HepG2 (cell line): ENCODE measurements around the gene HK3. TPM values are rescaled to one million over a fixed set of nuclear protein-coding genes. Genes with fewer than 3 reads are reported as not detected.

Experiments
- ATAC-seq: fragments of 200-7000 bp; cut with Tn5 transposase; 3 replicates; pipeline ENCODE4 v1.9.1; 2020; ENCODE audit warnings: mild to moderate bottlenecking, moderate library complexity
- BruUV-seq: library from RNA; stranded (reverse); fragments of 400-500 nt; replicated peaks from 2 replicates; lab custom pipeline; 2021; lab: Mats Ljungman, UMichigan
- CTCF ChIA-PET: fragments of 300-600 bp; formaldehyde crosslinking; extraction: SDS; loops from one replicate; lab custom pipeline; 2021; ENCODE audit warnings: low total read pairs, inconsistent platforms, low intra/inter-chr PET ratio; lab: Yijun Ruan, JAX
- POLR2A ChIA-PET: fragments of 350-600 bp; sonication (Branson Sonifier 250); formaldehyde crosslinking; loops from one replicate; lab custom pipeline; 2020; ENCODE audit warnings: antibody characterized with exemption, inconsistent platforms; lab: Yijun Ruan, JAX
- DNase-seq: peaks from one replicate; pipeline ENCODE4 v3.0.0-alpha.2; 2015; ENCODE audit warnings: low spot score
- FAIRE-seq: peaks from 3 replicates; lab custom pipeline; 2011; peaks lifted over from hg19 to GRCh38; lab: Jason Lieb, UNC
- H2AFZ ChIP-seq: one replicate; pipeline ENCODE4 v1.6.1; 2011; ENCODE audit warnings: low read length, inconsistent platforms
- H3K27ac ChIP-seq: fragments of 300-600 bp; 3 replicates; pipeline ENCODE4 v1.8.0; 2011; ENCODE audit warnings: mixed run types, mild to moderate bottlenecking, mixed read lengths, low read length, inconsistent platforms; ENCODE audit not compliant: insufficient read depth; ENCODE audit errors: extremely low read length
- H3K27me3 ChIP-seq, 2 experiments: fragments of 200-600 bp in 1 of 2; 2 replicates in 1 of 2; 3 replicates in 1 of 2; pipeline versions ENCODE4 v1.6.0 to v1.8.0; 2011; ENCODE audit warnings: low read length in 2 of 2, mild to moderate bottlenecking in 2 of 2, moderate library complexity in 2 of 2, inconsistent platforms in 1 of 2; ENCODE audit not compliant: insufficient read depth in 2 of 2, control insufficient read depth in 1 of 2
- H3K36me3 ChIP-seq, 2 experiments: fragments of 200-600 bp in 1 of 2; replicated peaks in 1 of 2; 2 replicates in 1 of 2; 3 replicates in 1 of 2; pipeline versions ENCODE4 v1.5.1 to v1.8.0; 2011; ENCODE audit warnings: low read length in 2 of 2, inconsistent platforms in 1 of 2; ENCODE audit not compliant: insufficient read depth in 2 of 2, control insufficient read depth in 1 of 2
- H3K4me1 ChIP-seq: 2 replicates; pipeline ENCODE4 v1.5.1; 2012; ENCODE audit warnings: low read length, inconsistent platforms; ENCODE audit not compliant: insufficient read depth
- H3K4me2 ChIP-seq: 2 replicates; pipeline ENCODE4 v1.6.0; 2011; ENCODE audit warnings: low read depth, low read length, inconsistent platforms
- H3K4me3 ChIP-seq, 3 experiments: fragments of 200-600 bp in 1 of 3; sonication (generic), shearing (Covaris generic) in 1 of 3; replicated peaks in 1 of 3; 2 replicates each; pipeline ENCODE4 v1.5.1; 2011 to 2016; ENCODE audit warnings: low read length in 3 of 3, inconsistent platforms in 2 of 3, low read depth in 2 of 3, mild to moderate bottlenecking in 2 of 3, control low read depth in 1 of 3, mixed read lengths in 1 of 3; ENCODE audit not compliant: insufficient read depth in 1 of 3
- H3K79me2 ChIP-seq: one replicate; pipeline ENCODE4 v1.6.1; 2011; ENCODE audit warnings: low read length, inconsistent platforms; ENCODE audit not compliant: insufficient read depth
- H3K9ac ChIP-seq: 2 replicates; pipeline ENCODE4 v1.6.0; 2011; ENCODE audit warnings: mild to moderate bottlenecking, low read depth, low read length, inconsistent platforms; ENCODE audit not compliant: insufficient read depth
- H3K9me3 ChIP-seq: 2 replicates; pipeline ENCODE4 v1.5.1; 2012; ENCODE audit warnings: mild to moderate bottlenecking, low read length
- H4K20me1 ChIP-seq: 2 replicates; pipeline ENCODE4 v1.6.0; 2011; ENCODE audit warnings: inconsistent platforms, mild to moderate bottlenecking, low read length, moderate library complexity; ENCODE audit not compliant: insufficient read depth
- ESRRA ChIP-seq: sonication (generic); formaldehyde crosslinking; IDR thresholded peaks from 2 replicates; pipeline ENCODE4 v1.5.1; 2020; ENCODE audit warnings: mild to moderate bottlenecking, low read depth, missing genetic modification reagents
- FOSL2 ChIP-seq: sonication (generic); formaldehyde crosslinking; IDR thresholded peaks from 2 replicates; pipeline ENCODE4 v1.4.0; 2020; ENCODE audit warnings: missing genetic modification reagents
- GATA4 ChIP-seq: sonication (generic); IDR thresholded peaks from 2 replicates; pipeline ENCODE4 v1.6.1; 2016; ENCODE audit warnings: antibody characterized with exemption, low read depth, borderline replicate concordance
- GLI4 ChIP-seq: sonication (generic); formaldehyde crosslinking; IDR thresholded peaks from 2 replicates; pipeline ENCODE4 v1.5.1; 2020; ENCODE audit warnings: missing genetic modification reagents, mild to moderate bottlenecking, moderate library complexity, borderline replicate concordance
- HNRNPK ChIP-seq: fragments of 200-400 bp; formaldehyde crosslinking; IDR thresholded peaks from 2 replicates; pipeline ENCODE4 v1.6.1; 2018; ENCODE audit warnings: low read length, low read depth, moderate library complexity, mild to moderate bottlenecking; ENCODE audit not compliant: poor library complexity, severe bottlenecking
- KDM5B ChIP-seq: sonication (generic); formaldehyde crosslinking; IDR thresholded peaks from 2 replicates; pipeline ENCODE4 v1.4.0; 2020; ENCODE audit warnings: missing genetic modification reagents, mild to moderate bottlenecking, borderline replicate concordance
- POLR2AphosphoS2 ChIP-seq: IDR thresholded peaks from 2 replicates; pipeline ENCODE4 v1.6.1; 2011; ENCODE audit warnings: low read depth, low read length, improper control_type of control experiment
- RFX3 ChIP-seq: IDR thresholded peaks from 2 replicates; pipeline ENCODE4 v1.6.1; 2016; ENCODE audit warnings: missing biosample characterization, missing genetic modification reagents
- SNAI1 ChIP-seq: sonication (generic); formaldehyde crosslinking; IDR thresholded peaks from 2 replicates; pipeline ENCODE4 v1.5.0; 2020; ENCODE audit warnings: mild to moderate bottlenecking, missing genetic modification reagents, borderline replicate concordance
- ZNF256 ChIP-seq: sonication (generic); formaldehyde crosslinking; conservative IDR thresholded peaks from 2 replicates; pipeline ENCODE4 v1.4.0; 2020; ENCODE audit warnings: missing genetic modification reagents
- ZNF430 ChIP-seq: sonication (generic); formaldehyde crosslinking; IDR thresholded peaks from 2 replicates; pipeline ENCODE4 v1.9.0; 2021; ENCODE audit warnings: mild to moderate bottlenecking, missing genetic modification reagents
- ZNF75D ChIP-seq: sonication (generic); formaldehyde crosslinking; IDR thresholded peaks from 2 replicates; pipeline ENCODE4 v1.8.1; 2023; ENCODE audit warnings: missing genetic modification reagents, mild to moderate bottlenecking, borderline replicate concordance
- WGBS: methylation state at CpG from one replicate; pipeline ENCODE4 v1.1.6; 2017; ENCODE audit warnings: low lambda C conversion rate; 5-methylcytosine and 5-hydroxymethylcytosine counted together
- in situ Hi-C: cut with HindIII; loops from 2 replicates; pipeline ENCODE4 v1.10.0; 2017; ENCODE audit warnings: low pct_unique_long_range_greater_than_20kb; ENCODE audit not compliant: extremely low pct_ligation_motif_present
- intact Hi-C: fragments of 100-400 bp; cut with micrococcal nuclease; formaldehyde crosslinking; loops from one replicate; pipeline ENCODE4 v1.10.0; 2022; ENCODE audit not compliant: unreplicated experiment
- polyA plus RNA-seq, 8 experiments: library from polyadenylated mRNA; depleted of rRNA in 3 of 8; stranded (reverse) in 7 of 8; unstranded in 1 of 8; fragments of >200 nt; fragmentation: Illumina TruSeq in 4 of 8; extraction: Trizol in 4 of 8; gene quantifications; 2 replicates each; pipeline versions ENCODE4 v1.2.1 to v1.2.3, GENCODE V29; 2011 to 2016; ENCODE audit warnings: low read depth in 4 of 8, missing spikeins in 1 of 8, mixed read lengths in 1 of 8; ENCODE audit not compliant: insufficient read depth in 1 of 8
- total RNA-seq, 5 experiments: library from RNA; depleted of rRNA; stranded (reverse); fragments of >200 nt; fragmentation: Illumina TruSeq; extraction: Trizol; gene quantifications; 2 replicates each; pipeline ENCODE4 v1.2.3, GENCODE V29; 2016; ENCODE audit warnings: low read depth in 1 of 5

Gene HK3
- total and polyA plus RNA-seq, 2 of the 13 experiments (the other 11 are each of a cell fraction or from before 2014, with no cell fraction given), result not detected

- Histone ChIP-seq H3K9me3 (no peaks in the 10 kb centered on the region), H3K27me3 (peaks cover 2 to 22% of the 10 kb centered on the region in 2 experiments; a peak in 4 of 5 replicates), H3K79me2 (no peaks in the 10 kb centered on the region), H3K36me3 (no peaks in the 10 kb centered on the region), H3K4me1 (no peaks in the 10 kb centered on the region), H3K9ac (no peak overlapping the region), H3K27ac (no peak overlapping the region), H3K4me3 (no peak overlapping the region), H3K4me2 (no peak overlapping the region), H2AFZ (no peak overlapping the region), H4K20me1 (no peaks in the 10 kb centered on the region)
- TF ChIP-seq GLI4 (CRISPR knock-in tag), result no peak
- no peak for TF ChIP-seq ESRRA (CRISPR knock-in tag)
- no peak for TF ChIP-seq ZNF256 (CRISPR knock-in tag)
- no peak for TF ChIP-seq KDM5B
- no peak for TF ChIP-seq POLR2AphosphoS2
- no peak for TF ChIP-seq HNRNPK
- no peak for TF ChIP-seq SNAI1
- TF ChIP-seq FOSL2 (CRISPR knock-in tag), result no peak
- no peak for TF ChIP-seq ZNF75D
- TF ChIP-seq RFX3 (CRISPR knock-in tag), result no peak
- no peak for TF ChIP-seq GATA4
- TF ChIP-seq ZNF430 (CRISPR knock-in tag), result no peak
- no peak for DNase-seq
- intact Hi-C loops, result no loop called here
- ChIA-PET CTCF (no interaction called here), POLR2A (no interaction called here)
- no peak for ATAC-seq
- no TSS peak for BruUV-seq
- FAIRE-seq, result no peak
- in situ Hi-C loops, result no loop called here
- 12% methylated on average over 3 of the region's 3 CpGs for WGBS
These were observed 6.5 kb downstream of the HK3 start for GRCh38 chr5:176892663-176893062.
